ENCODE results near the gene INO80E.
A peak's percentile ranks its signal among the peaks of the same experiment; 100 is the strongest.
"Not testable (repeated sequence)": the region's sequence is repeated elsewhere in the genome, so short reads cannot be mapped to it uniquely, and the experiment has no call there.

Gene INO80E

DNA sequence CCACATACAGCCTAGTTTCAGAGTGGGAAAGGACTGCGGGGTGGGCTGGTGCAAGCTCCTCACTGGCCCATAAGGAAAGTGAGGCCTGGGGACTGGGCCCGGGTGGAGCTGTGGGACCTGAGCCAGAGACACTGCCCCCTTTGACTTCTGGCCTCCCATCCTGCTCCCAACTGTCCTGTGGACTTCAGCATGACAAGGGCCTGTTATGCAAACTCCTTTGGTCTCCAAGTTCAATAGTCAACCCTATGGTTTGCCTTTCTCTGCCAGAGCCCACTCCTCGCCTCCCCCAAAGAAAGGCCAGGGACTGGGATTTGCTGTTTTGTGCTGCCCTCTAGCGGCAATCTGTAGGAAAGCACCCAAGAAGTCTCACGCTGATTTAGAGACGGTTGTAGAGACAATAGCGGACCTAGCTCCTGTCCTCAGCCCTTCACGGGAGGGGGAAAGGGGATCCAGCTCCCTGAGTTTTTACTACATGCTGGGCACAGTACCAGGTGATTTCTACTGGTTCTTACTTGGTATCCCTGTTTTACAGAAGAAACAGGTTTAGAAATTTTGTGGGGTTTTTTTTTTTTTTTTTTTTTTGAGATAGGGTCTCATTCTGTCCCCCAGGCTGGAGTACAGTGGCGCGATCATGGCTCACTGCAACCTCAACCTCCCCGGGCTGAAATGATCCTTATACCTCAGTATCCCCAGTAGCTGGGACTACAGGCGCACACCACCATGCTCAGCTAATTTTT lies 36.2 kb downstream of the INO80E start:
- DNase-seq (ENCODE audit: low read depth), result no peak

- no peak for DNase-seq (ENCODE audit: low read depth)
These were observed 37.2 kb downstream of the INO80E start for GRCh38 chr16:30033270-30033669.

GRCh38 chr16:30040221-30040620 lies 44.2 kb downstream of the INO80E start:
- no peak for DNase-seq (ENCODE audit: low read depth)

DNA sequence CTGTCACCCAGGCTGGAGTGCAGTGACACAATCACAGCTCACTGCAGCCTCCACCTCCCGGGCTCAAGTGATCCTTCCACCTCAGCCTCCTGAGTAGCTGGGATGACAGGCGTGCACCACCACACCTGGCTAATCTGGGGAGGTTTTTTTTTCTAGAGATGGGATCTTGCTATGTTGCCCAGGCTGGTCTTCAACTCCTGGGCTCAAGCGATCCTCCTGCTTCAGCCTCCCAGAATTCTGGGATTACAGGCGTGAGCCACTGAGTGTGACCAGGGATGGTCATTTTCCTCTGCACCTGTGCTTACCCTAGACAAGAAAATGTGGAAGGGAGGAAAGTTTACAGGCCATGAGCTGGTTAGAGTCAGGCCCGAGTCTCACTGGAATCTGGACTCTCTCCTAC lies 44.6 kb downstream of the INO80E start:
- DNase-seq (ENCODE audit: low read depth), result not testable (repeated sequence)

- DNase-seq (ENCODE audit: low read depth), result no peak
These were observed 45.8 kb downstream of the INO80E start for GRCh38 chr16:30041841-30042240.

DNA sequence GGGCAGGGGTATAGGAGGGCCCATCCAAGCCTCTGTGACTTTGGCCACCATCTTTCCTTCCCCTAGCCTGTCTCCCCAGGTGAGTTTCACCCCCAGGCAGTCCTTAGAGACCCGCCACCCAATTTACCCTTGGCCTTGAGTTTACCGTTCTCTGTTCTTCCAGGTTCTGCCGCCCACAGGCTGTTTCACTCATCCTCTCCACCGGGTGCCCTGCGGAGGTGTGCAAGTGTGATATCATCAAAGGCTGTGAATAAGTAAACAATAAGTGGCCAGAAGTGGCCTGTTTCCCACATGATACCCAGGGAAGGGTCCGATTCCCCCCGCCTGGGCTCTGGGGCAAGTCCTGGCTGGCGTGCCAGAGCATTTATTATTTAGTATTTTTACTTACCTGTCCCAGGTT lies 50.1 kb downstream of the INO80E start:
- no peak for DNase-seq (ENCODE audit: low read depth)

DNA sequence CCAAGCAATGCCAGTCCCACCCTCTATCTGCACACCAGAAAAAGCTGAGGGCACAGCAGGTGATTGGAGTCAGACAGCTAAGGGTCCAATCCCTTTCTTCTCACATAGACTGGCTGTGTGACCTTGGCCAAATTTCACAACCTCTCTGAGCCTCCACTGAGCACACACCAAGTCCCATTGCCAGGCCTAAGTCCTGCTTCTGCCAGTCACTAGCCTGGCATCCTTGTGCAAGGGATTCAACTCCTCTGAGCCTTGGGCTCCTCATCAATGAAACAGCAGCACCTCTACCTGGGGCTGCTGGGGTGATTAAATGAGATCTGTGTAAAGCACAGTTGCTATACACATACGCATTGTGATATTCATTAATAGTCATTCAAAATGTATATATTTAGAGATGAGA lies 50.5 kb downstream of the INO80E start:
- DNase-seq (ENCODE audit: low read depth), result no peak

- no peak for DNase-seq (ENCODE audit: low read depth)
These were observed 53.8 kb downstream of the INO80E start for GRCh38 chr16:30049871-30050270.

GRCh38 chr16:30051518-30051917 lies 55.5 kb downstream of the INO80E start:
- DNase-seq (ENCODE audit: low read depth), result no peak

GRCh38 chr16:30052671-30053372 lies 56.8 kb downstream of the INO80E start:
- peak; percentile 94 for DNase-seq (ENCODE audit: low read depth)

DNA sequence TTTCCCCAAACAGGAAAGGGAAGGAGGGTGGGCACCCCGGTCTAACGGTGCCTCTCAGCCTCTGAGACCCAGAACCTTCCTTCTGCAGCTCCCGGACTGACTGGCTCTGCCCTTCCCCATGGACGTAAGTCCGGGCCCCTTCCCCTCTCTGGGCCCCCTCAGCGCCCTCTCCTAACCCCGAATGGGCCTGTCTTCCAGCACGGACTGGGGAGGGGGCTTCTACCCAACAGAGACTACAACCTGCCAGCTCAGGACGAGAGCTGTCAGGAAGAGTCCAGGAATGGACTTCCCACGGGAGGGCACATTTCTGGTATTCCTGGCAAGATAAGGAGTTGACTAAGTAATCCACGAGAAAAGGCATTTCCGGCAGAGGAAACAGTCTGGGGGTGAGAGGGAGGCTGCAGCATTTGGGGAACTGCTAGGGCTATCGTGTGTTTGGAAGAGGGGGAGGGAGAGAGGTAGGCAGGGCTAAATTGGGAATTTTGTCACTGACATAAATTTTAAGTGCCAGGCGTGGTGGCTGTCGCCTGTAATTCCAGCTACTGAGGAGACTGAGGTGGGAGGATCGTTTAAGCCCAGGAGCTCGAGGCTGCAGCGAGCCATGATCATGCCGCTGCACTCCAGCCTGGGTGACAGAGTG lies 57.5 kb downstream of the INO80E start:
- no peak for DNase-seq (ENCODE audit: low read depth)

DNA sequence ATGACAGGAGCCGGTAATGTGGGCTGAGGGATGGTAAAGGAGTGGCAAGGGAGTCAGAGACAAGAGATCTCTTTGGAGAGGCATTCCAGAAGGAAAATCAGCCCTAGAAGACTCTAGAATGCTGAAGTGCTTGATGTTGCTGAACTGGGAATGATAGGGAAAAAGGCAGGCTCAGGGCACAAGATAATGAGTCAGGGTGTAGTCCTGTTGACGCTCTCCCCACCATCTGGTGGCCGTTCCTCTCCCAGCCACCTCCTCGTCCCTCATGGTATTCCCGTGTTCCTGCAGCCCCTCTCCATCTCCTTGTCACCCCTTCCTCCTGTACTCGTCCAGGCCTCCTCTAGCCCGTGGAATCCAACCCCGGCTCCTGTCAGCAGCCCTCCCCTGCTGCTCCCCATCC lies 58.4 kb downstream of the INO80E start:
- no peak for DNase-seq (ENCODE audit: low read depth)

DNA sequence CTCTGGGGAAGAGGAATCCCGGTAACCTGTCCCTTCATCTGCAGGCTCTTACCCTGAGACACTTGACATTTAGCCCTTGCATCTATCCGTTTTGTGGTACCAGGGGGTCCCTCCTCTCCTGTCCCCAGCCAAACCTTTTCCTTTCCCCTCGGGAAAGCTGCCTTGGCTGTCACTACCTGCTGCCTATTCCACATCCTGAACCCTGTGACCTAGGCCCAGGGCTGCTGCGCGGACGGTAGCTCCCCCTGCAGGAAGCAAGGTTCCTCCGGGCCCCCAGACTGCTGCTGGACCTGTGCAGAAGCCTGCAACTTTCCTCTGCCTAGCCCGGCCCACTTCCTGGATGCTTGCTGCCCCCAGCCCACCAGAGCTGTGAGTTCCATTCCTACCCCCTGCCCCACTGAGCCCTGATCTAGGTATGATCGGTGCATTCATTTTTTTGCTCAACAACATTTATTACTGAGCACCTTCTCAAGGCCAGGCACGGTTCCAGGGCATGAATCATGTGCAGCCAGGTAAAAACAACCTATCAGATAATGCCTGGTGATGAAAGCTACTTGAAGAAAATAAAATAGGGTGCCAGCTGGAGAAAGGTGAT lies 59.0 kb downstream of the INO80E start:
- no peak for DNase-seq (ENCODE audit: low read depth)
